Naive B cell (primary cell): ENCODE measurements around the gene HOXD12. TPM values are rescaled to one million over a fixed set of nuclear protein-coding genes. Genes with fewer than 3 reads are reported as not detected.
A peak's percentile ranks its signal among the peaks of the same experiment; 100 is the strongest.

Experiments used
- ATAC-seq, 2 donors: fragments of 150-1000 bp; cut with Tn5 transposase; 2 replicates each; pipeline ENCODE4 v1.10.0; 2021; ENCODE audit warnings: low read depth in 2 of 2, mild to moderate bottlenecking in 2 of 2, moderate library complexity in 2 of 2
- DNase-seq: peaks from one replicate; pipeline ENCODE4 v3.0.0; 2022
- H3K27ac Mint-ChIP-seq, 6 donors: one replicate each; pipeline ENCODE4 v1.8.0; 2020 to 2022; ENCODE audit warnings: mild to moderate bottlenecking in 6 of 6, mixed read lengths in 6 of 6, moderate library complexity in 5 of 6, inconsistent platforms in 2 of 6
- H3K27me3 Mint-ChIP-seq, 3 donors: one replicate each; pipeline ENCODE4 v1.8.0; 2021 to 2022; ENCODE audit warnings: mixed read lengths in 3 of 3, mild to moderate bottlenecking in 1 of 3
- H3K36me3 Mint-ChIP-seq, 2 donors: one replicate each; pipeline ENCODE4 v1.8.0; 2020 to 2022; ENCODE audit warnings: mixed read lengths in 2 of 2, inconsistent platforms in 1 of 2, mild to moderate bottlenecking in 1 of 2
- H3K4me1 Mint-ChIP-seq, 3 donors: one replicate each; pipeline ENCODE4 v1.8.0; 2020 to 2022; ENCODE audit warnings: mixed read lengths in 3 of 3, inconsistent platforms in 1 of 3, mild to moderate bottlenecking in 1 of 3, moderate library complexity in 1 of 3
- H3K4me3 Mint-ChIP-seq, 8 donors: one replicate each; pipeline ENCODE4 v1.8.0; 2020 to 2022; ENCODE audit warnings: mild to moderate bottlenecking in 8 of 8, mixed read lengths in 8 of 8, moderate library complexity in 8 of 8, inconsistent platforms in 2 of 8
- H3K9me3 Mint-ChIP-seq, 7 donors: one replicate each; pipeline ENCODE4 v1.8.0; 2020 to 2022; ENCODE audit warnings: mixed read lengths in 7 of 7, mild to moderate bottlenecking in 5 of 7, inconsistent platforms in 2 of 7, moderate library complexity in 1 of 7
- polyA plus RNA-seq, 6 donors: library from polyadenylated mRNA; unstranded; fragments of 300-500 nt; fragmentation: Illumina TruSeq; gene quantifications; one replicate each; pipeline ENCODE4 v1.2.3, GENCODE V29; 2021; ENCODE audit warnings: low read depth in 6 of 6

Gene HOXD12
- polyA plus RNA-seq, 6 donors from 2014 or later, result not detected

GRCh38 chr2:176124110-176124946 is 24.7 kb downstream of the HOXD12 start:
- Mint-ChIP-seq H3K27me3 (peaks cover 70 to 77% (median 73%) of the 10 kb centered on the region in 3 donors), H3K9me3 (peaks cover 0 to 14% (median 5%) of the 10 kb centered on the region in 7 donors), H3K4me3 (peak overlapping the region in 7 of 8 donors; percentile 59 to 80 (median 70)), H3K27ac (peak overlapping the region in 3 of 6 donors; percentile 61 to 94 (median 63)), H3K36me3 (no peaks in the 10 kb centered on the region), H3K4me1 (peaks cover 17 to 22% (median 22%) of the 10 kb centered on the region in 3 donors)
- ATAC-seq, result no peak
- DNase-seq, result no peak

DNA sequence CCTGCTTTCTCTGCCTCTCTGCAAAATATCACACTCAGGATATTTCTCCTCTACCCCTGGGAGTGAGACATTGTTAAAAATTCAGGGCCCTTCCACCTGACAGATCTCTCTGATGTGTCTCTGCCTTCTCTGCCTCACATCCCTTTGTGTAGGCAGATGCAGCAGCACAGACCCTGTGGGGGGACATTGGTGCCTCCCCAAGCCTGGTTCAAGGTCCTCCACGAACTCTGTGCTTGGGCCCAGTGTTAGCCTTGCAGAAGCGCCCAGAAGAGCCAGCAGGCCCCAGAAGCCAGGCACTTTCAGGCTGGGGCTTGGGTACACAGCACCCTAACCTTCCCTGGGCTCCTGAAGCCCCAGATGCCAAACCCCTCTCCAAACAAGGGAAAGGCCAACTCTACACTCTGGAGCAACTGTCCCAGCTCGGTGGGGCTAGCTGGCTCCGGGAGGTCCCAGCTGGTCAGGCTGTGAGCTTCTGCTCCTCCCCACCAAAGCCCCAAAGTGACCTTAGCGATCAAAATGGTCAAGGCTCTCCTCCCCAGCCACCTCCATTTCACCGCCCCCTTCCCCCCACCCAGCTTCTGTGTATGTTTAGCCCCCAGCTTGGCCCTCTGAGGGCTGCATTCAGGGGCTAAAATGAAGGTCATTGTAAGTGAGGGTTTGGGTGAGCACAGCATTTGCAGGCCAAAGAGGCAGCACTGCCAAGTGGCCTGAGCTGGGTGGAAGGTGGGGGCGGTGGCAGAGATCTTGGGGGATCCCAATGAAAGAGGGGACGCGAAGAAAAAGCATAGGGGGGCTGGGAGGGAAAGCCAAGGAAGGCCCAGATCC is 25.6 kb downstream of the HOXD12 start:
- H3K27ac Mint-ChIP-seq, result peak overlapping the region in 2 of 6 donors; percentile 40 to 76
- DNase-seq (no peak), ATAC-seq (no peak)
- peaks cover 17 to 22% (median 22%) of the 10 kb centered on the region in 3 donors for H3K4me1 Mint-ChIP-seq
- H3K4me3 Mint-ChIP-seq, result peak overlapping the region in 4 of 8 donors; percentile 1 to 77 (median 50)
- peaks cover 62 to 69% (median 65%) of the 10 kb centered on the region in 3 donors for H3K27me3 Mint-ChIP-seq
- H3K9me3 Mint-ChIP-seq, result peaks cover 0 to 13% (median 0%) of the 10 kb centered on the region in 7 donors
- no peaks in the 10 kb centered on the region for H3K36me3 Mint-ChIP-seq

DNA sequence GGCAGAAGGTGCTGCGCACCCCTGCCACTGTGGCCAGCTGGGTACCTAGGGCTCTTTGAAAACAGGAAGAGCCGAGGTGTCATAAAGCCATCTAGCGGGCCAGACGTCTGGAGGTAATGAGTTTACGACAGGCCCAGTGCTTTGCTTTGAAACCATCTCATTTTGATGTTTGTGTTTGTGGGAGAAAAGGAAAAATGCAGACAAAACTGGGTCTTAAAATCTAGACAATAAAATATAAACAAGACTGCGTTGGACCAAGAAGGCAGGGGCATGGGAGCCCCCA is 26.1 kb downstream of the HOXD12 start:
- Mint-ChIP-seq H3K9me3 (peaks cover 0 to 13% (median under 1%) of the 10 kb centered on the region in 7 donors), H3K27me3 (peaks cover 59 to 65% (median 62%) of the 10 kb centered on the region in 3 donors), H3K36me3 (no peaks in the 10 kb centered on the region), H3K4me1 (peaks cover 19 to 24% (median 23%) of the 10 kb centered on the region in 3 donors), H3K4me3 (peak overlapping the region in 1 of 8 donors; percentile 77), H3K27ac (peak overlapping the region in 3 of 6 donors; percentile 2 to 56 (median 40))
- DNase-seq (no peak), ATAC-seq (no peak)

DNA sequence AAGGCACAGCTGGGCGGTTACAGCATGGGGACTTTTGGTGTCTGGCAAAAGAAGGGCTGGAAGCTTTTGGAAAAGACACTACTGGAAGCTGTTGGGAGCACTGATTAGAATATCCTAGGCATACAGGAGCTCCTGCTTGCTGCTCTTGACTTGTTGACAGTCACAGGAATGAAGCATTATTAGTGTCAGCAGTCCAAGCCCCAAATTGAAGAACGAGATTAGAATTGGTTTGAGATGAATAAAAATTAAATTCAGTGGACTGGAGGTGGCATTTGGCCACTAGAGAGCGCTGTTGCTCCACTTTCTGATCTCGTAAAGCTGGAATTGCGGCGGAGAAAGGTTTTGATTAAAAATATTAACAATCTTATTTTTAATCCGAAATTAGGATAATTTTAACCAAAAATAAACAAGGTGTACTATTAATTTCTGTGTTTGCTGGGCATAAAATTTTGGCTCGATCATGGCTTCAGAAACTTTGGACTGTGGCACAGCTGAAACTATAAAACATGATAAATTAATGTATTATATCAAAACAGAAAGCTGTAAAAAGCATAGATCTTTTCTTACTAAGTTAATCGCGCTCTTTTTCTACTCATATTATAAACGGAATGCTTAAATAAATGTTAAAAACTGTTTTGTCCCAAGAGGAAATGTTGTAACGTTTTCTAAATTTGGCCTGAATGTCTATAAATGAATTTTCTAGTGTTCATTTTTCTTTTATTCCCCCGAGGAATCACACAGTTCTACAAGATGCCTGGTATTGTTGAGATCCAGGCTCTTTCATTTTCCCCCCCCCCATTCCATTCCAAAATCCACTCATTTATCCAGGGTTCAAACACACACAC is 27.6 kb downstream of the HOXD12 start:
- Mint-ChIP-seq H3K4me1 (peaks cover 27 to 32% (median 30%) of the 10 kb centered on the region in 3 donors), H3K4me3 (peak overlapping the region in 4 of 8 donors; percentile 10 to 66 (median 34)), H3K36me3 (peaks cover 0 to under 1% of the 10 kb centered on the region in 2 donors), H3K27me3 (peaks cover 68% of the 10 kb centered on the region in 3 donors), H3K9me3 (peaks cover 0 to 15% (median 5%) of the 10 kb centered on the region in 7 donors), H3K27ac (peak overlapping the region in 4 of 6 donors; percentile 39 to 97 (median 70))
- DNase-seq (peak; percentile 53), ATAC-seq (peak in 1 of 2 donors; percentile 26)

DNA sequence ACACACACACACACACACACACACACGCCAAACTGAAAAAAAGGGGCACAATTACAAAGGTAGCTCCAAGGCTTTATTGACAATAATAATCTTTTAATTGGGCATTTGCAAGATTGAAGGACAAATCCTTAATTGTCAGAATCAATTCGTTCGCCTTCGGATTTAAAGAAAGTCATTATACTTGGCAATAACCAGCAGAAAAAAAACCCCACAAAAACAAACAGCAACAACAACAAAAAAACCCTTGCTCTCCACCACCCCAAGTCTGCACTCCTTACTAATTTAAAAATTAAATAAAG is 28.1 kb downstream of the HOXD12 start:
- Mint-ChIP-seq H3K9me3 (peaks cover 0 to 18% (median 5%) of the 10 kb centered on the region in 7 donors), H3K27ac (peak overlapping the region in 3 of 6 donors; percentile 17 to 97 (median 39)), H3K36me3 (peaks cover 0 to 4% of the 10 kb centered on the region in 2 donors), H3K4me3 (peak overlapping the region in 4 of 8 donors; percentile 51 to 84 (median 73)), H3K4me1 (peaks cover 33 to 35% (median 34%) of the 10 kb centered on the region in 3 donors), H3K27me3 (peaks cover 73 to 74% (median 74%) of the 10 kb centered on the region in 3 donors)
- DNase-seq (no peak), ATAC-seq (no peak)

DNA sequence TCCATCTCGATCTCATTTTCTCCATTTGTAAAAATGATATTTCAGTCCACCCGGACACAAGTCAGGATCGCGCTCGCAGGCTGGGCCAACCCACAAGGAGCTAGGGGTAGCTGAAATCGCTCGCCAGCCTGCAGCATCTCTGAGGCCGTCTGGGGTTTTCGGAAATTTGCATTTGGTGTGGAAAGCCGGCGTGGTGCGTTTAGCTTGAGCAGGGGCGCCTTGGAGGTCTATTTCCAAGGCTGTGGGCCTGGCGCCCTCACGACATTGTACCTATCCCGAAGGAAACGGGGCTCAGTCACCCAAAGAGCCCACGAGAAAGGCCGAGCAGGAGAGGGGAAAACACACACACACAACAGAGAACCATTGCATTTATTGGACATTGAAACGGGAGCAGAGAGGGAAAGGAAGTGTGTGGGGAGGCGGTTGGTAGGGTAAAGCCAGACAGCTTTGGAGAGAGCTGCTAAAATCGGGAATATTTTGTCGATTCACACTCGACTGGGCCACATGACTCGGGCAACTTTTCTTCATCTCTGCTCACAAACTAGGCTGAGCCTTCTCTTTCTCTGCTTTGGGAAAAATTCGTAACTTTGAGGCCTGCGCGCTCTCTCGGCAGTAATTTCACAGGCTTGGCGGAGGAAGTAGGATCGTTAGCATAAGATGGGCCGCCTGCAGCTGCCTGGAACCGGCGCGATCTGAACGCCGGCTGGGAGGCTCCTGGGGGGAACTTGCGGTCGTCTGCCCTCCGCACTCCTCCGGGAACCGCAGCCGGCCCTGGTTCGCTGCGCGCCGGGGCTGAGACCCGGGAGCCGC is 28.8 kb downstream of the HOXD12 start:
- no peak for ATAC-seq
- peak overlapping the region in 4 of 6 donors; percentile 69 to 97 (median 93) for H3K27ac Mint-ChIP-seq
- DNase-seq, result no peak
- peak overlapping the region in 6 of 8 donors; percentile 48 to 84 (median 64) for H3K4me3 Mint-ChIP-seq
- H3K27me3 Mint-ChIP-seq, result peaks cover 76 to 79% (median 78%) of the 10 kb centered on the region in 3 donors
- peaks cover 0 to 18% (median 7%) of the 10 kb centered on the region in 7 donors for H3K9me3 Mint-ChIP-seq
- H3K4me1 Mint-ChIP-seq, result peaks cover 34 to 37% (median 36%) of the 10 kb centered on the region in 3 donors
- peaks cover 0 to 4% of the 10 kb centered on the region in 2 donors for H3K36me3 Mint-ChIP-seq

GRCh38 chr2:176128982-176129796 is 29.6 kb downstream of the HOXD12 start, which contains the start of gene HOXD8:
TSS of gene HOXD8 (plus strand) at chr2:176129705. CDS start at chr2:176130367, 662 bp downstream.
- Mint-ChIP-seq H3K9me3 (peaks cover 0 to 18% (median 7%) of the 10 kb centered on the region in 7 donors), H3K4me1 (peaks cover 29 to 37% (median 29%) of the 10 kb centered on the region in 3 donors)
- ATAC-seq, result no peak

GRCh38 chr2:176129813-176130146 is 30.2 kb downstream of the HOXD12 start:
- ATAC-seq, result peak in 1 of 2 donors; percentile 14
- Mint-ChIP-seq H3K27ac (peak overlapping the region in 1 of 6 donors; percentile 37), H3K4me3 (peak overlapping the region in 6 of 8 donors; percentile 19 to 78 (median 62)), H3K27me3 (peaks cover 74 to 78% (median 76%) of the 10 kb centered on the region in 3 donors), H3K9me3 (peaks cover 0 to 18% (median 7%) of the 10 kb centered on the region in 7 donors), H3K36me3 (peaks cover 0 to 4% of the 10 kb centered on the region in 2 donors), H3K4me1 (peaks cover 29 to 37% (median 29%) of the 10 kb centered on the region in 3 donors)
- no peak for DNase-seq

More at GRCh38 chr2:176128982-176129796, 29.6 kb downstream of the HOXD12 start, which contains the start of gene HOXD8:
- Mint-ChIP-seq H3K4me3 (peak within 1 kb of the TSS; percentile 56 to 85 (median 78)), H3K36me3 (peaks cover 0 to 4% of the 10 kb centered on the region in 2 donors), H3K27ac (peak within 1 kb of the TSS in 4 of 6 donors; percentile 75 to 97 (median 88)), H3K27me3 (peaks cover 76 to 78% (median 78%) of the 10 kb centered on the region in 3 donors)
- DNase-seq, result no peak

DNA sequence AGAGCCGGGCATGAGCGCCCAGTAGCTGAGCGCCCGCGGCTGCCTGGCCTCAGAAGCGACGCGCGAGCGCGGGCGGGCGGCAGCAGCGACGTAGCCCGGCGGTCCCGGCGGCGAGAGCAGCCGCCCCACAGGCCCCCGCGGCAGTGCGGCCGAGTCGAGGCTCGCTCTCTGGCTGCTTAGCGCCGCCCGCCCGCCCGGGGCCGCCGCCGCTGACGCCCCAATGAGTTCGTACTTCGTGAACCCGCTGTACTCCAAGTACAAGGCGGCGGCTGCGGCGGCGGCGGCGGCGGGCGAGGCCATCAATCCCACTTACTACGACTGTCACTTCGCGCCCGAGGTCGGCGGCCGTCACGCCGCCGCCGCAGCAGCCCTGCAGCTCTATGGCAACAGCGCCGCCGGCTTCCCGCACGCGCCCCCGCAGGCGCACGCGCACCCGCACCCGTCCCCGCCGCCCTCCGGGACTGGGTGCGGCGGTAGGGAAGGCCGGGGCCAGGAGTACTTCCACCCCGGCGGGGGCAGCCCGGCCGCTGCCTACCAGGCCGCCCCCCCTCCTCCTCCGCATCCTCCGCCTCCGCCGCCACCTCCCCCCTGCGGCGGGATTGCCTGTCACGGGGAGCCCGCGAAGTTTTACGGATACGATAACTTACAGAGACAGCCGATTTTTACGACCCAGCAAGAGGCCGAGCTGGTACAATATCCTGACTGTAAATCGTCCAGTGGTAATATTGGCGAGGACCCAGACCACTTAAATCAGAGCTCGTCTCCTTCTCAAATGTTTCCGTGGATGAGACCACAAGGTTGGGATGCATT is 30.8 kb downstream of the HOXD12 start:
- H3K27ac Mint-ChIP-seq, result peak overlapping the region in 5 of 6 donors; percentile 30 to 87 (median 75)
- ATAC-seq (peak; percentile 18 to 23), DNase-seq (no peak)

More for the DNA sequence above, 30.8 kb downstream of the HOXD12 start:
- Mint-ChIP-seq H3K4me3 (peak overlapping the region; percentile 69 to 85 (median 82)), H3K36me3 (peaks cover 3 to 4% of the 10 kb centered on the region in 2 donors), H3K27me3 (peaks cover 74 to 82% (median 76%) of the 10 kb centered on the region in 3 donors), H3K4me1 (peaks cover 29 to 37% (median 31%) of the 10 kb centered on the region in 3 donors), H3K9me3 (peaks cover 0 to 18% (median 7%) of the 10 kb centered on the region in 7 donors)
